ENCODE measurements around the gene CLDN5.
"Not testable (repeated sequence)": the region's sequence is repeated elsewhere in the genome, so short reads cannot be mapped to it uniquely, and the experiment has no call there.

CLDN5 gene

DNA sequence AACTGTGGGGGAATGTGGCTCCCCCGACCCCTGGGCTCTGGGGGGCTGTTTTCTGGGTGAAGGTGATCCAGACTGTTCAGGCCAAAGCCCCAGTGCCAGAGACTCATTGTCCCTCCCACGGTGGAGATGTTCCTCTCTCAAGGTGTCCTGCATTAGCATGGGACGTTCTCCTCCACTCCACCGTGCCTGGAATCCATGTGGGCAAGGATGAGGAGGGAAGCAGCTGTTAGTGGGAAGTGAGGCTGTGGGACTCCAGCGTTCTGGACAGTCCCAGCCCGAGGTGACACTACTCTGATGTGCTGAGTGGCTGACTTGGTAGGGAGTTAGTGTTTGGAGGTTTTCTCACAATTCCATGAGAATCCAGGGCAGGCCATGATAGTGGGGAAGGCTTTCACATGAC is 31.4 kb upstream of the CLDN5 start:
- FAIRE-seq (no peak), DNase-seq (ENCODE audit: insufficient read length, low spot score) (no peak)
- TF ChIP-seq, protein P1, sequence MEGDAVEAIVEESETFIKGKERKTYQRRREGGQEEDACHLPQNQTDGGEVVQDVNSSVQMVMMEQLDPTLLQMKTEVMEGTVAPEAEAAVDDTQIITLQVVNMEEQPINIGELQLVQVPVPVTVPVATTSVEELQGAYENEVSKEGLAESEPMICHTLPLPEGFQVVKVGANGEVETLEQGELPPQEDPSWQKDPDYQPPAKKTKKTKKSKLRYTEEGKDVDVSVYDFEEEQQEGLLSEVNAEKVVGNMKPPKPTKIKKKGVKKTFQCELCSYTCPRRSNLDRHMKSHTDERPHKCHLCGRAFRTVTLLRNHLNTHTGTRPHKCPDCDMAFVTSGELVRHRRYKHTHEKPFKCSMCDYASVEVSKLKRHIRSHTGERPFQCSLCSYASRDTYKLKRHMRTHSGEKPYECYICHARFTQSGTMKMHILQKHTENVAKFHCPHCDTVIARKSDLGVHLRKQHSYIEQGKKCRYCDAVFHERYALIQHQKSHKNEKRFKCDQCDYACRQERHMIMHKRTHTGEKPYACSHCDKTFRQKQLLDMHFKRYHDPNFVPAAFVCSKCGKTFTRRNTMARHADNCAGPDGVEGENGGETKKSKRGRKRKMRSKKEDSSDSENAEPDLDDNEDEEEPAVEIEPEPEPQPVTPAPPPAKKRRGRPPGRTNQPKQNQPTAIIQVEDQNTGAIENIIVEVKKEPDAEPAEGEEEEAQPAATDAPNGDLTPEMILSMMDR (IDR thresholded peaks at IDR 0.05; ENCODE audit: insufficient read depth, missing control alignments) = no peak

- FAIRE-seq = no peak
- no peak for DNase-seq (ENCODE audit: insufficient read length, low spot score)
- TF ChIP-seq, protein P1 (IDR thresholded peaks at IDR 0.05; ENCODE audit: insufficient read depth, missing control alignments) = no peak
Measured at GRCh38 chr22:19554834-19555404, 30.7 kb upstream of the CLDN5 start.

- TF ChIP-seq, protein P1 (IDR thresholded peaks at IDR 0.05; ENCODE audit: insufficient read depth, missing control alignments) = no peak
- no peak for FAIRE-seq
- DNase-seq (ENCODE audit: insufficient read length, low spot score) = no peak
Measured at GRCh38 chr22:19553201-19553600, 29.0 kb upstream of the CLDN5 start.

GRCh38 chr22:19550382-19550781 is 26.2 kb upstream of the CLDN5 start:
- FAIRE-seq (no peak), DNase-seq (ENCODE audit: insufficient read length, low spot score) (no peak)
- TF ChIP-seq, protein P1 (IDR thresholded peaks at IDR 0.05; ENCODE audit: insufficient read depth, missing control alignments) = no peak

- FAIRE-seq (no peak), DNase-seq (ENCODE audit: insufficient read length, low spot score) (no peak)
- TF ChIP-seq, protein P1 (IDR thresholded peaks at IDR 0.05; ENCODE audit: insufficient read depth, missing control alignments) = no peak
Measured at GRCh38 chr22:19549428-19549827, 25.2 kb upstream of the CLDN5 start.

- FAIRE-seq (no peak), DNase-seq (ENCODE audit: insufficient read length, low spot score) (no peak)
- TF ChIP-seq, protein P1 (IDR thresholded peaks at IDR 0.05; ENCODE audit: insufficient read depth, missing control alignments) = no peak
Measured at GRCh38 chr22:19548964-19549363, 24.8 kb upstream of the CLDN5 start.

DNA sequence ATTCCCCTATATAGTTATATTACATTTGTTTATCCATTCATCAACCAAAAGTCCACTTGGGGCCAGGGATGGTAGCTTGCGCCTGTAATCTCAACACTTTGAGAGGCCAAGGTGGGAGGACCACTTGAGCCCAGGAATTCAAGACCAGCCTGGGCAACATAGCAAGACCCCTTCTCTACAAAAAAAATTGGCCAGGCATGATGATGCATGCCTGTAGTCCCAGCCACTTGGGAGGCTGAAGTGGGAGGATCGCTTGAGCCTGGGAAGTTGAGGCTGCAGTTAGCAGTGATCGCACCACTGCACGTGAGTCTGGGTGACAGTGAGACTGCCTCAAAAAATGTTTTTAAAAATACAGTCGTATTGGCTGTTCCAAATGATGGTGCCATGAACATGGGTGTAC is 24.2 kb upstream of the CLDN5 start:
- FAIRE-seq; DNase-seq (ENCODE audit: insufficient read length, low spot score): not testable (repeated sequence)

DNA sequence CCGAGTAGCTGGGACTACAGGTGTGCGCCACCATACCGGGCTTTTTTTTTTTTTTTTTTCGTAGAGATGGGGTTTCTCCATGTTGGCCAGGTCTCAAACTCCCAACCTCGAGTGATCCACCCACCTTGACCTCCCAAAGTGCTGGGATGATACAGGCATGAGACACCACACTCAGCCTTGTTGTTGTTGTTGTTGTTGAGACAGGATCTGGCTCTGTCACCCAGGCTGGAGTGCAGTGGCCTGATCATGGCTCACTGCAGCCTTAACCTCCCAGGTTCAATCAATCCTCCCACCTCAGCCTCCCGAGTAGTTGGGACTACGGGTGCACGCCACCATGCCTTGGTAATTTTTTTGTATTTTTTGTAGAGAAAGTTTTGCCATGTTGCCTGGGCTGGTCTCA is 23.4 kb upstream of the CLDN5 start:
- TF ChIP-seq, protein P1 (IDR thresholded peaks at IDR 0.05; ENCODE audit: insufficient read depth, missing control alignments) = no peak
- DNase-seq (ENCODE audit: insufficient read length, low spot score) = no peak

More for the DNA sequence above, 23.4 kb upstream of the CLDN5 start:
- no peak for FAIRE-seq
